ENCODE measurements around the gene YAP1. TPM values are rescaled to one million over a fixed set of nuclear protein-coding genes. Genes with fewer than 3 reads are reported as not detected.

Gene YAP1
- total RNA-seq, 1 donor from 2014 or later: 37.9 TPM

DNA sequence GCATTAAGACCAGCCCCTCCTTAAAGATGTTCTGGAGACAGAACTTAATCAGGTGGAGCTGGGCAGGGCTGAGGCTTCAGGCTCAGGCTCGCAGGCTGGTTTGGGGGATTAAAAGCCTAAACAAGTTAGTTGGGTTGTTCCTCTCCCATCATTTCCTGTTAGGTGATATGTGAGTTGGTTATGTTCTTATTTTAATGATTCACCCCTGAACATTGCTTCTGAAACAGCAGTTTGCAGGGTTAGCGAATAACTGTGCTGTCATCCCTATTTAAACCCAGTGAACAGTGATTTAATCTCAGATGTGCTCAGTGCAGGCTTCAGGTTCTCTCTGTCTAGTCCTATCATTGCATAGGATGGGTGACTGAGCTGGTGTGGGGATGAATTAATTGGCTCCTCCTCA, 159.7 kb downstream of the YAP1 start:
- DNase-seq (ENCODE audit: extremely low read depth, low read depth, low spot score): no peak

DNA sequence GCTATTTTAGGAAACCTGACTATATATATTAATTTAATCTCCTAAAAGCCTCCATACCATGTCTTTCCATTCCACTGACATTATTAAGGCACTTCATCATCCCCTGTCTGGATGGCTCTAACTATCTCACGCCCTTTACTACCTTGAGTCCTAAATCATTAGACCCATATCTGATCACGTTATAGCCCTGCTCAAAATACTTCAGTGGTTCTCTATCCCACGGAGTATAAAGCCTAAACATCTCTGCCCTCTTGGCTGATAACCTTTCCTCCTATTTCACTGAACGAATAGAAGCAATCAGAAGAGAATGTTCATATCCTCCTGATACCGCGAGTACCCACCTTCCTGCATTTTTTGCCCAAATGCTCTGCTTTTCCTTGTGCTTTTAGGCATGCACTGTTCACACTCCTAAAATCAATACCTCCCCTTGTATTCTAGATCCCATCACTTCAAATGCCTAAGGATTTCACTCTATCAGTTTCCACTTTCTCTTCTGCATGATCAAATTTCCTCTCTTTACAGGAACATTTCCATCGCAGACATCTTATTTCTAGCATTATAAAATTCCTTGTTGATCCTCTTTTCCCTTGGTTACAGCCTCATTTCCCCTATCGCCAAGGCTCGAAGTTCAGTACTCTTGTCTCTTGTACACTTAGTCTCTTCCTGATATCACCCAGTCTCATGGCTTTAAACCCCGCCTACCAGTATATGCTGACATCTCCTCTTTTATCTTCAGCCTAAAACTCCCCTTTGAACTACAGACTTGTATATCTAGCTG, 162.0 kb downstream of the YAP1 start:
- no peak for DNase-seq (ENCODE audit: extremely low read depth, low read depth, low spot score)

- DNase-seq (ENCODE audit: extremely low read depth, low read depth, low spot score): no peak
These were observed 164.4 kb downstream of the YAP1 start for GRCh38 chr11:102274628-102275027.

- DNase-seq (ENCODE audit: extremely low read depth, low read depth, low spot score): no peak
These were observed 166.1 kb downstream of the YAP1 start for GRCh38 chr11:102276362-102276761.

DNA sequence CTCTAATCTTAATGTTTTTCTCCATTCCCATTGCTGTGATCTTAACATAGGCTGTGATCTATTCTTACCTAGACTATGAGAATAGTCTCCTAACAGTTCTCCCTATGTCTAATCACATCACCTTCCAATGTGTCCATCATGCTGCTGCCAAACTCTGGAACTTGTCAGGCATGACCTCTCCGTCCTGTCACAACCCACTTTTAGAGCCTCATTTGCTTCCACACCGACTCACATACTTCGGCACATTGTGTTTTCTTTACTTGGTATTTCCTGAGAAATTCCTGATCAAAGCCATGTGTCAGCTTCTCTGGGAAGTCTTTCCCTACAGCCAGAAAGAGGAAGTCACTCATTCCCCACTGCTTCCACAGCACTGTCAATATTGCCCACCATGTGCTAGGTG, 166.5 kb downstream of the YAP1 start:
- DNase-seq (ENCODE audit: extremely low read depth, low read depth, low spot score): no peak

DNA sequence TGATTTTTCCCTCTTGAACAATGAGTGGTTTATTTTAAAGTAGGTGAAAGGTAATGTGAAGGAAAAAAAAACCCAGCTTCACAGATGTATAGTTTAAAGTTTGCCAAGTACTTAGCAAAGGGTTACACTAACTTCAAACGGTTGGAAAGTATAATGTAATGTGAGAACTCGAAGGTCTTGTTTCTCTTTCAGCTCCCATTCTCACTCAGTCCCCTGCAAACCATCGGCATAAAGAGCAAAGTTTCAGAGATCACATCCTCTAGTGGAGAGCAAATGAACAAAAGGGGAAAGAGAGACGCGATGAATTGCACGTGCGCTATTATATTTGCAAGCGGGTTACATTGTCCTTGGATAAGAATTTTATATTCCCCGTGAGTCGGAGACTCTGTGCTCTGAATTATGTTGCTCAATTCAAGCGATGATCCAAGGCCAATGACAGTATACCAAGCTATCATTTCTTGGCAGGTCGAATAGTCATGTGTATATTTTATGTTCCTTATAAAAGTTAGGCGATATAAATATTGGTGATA, 169.5 kb downstream of the YAP1 start:
- no peak for DNase-seq (ENCODE audit: extremely low read depth, low read depth, low spot score)

- no peak for DNase-seq (ENCODE audit: extremely low read depth, low read depth, low spot score)
These were observed 170.1 kb downstream of the YAP1 start for GRCh38 chr11:102280245-102280833.

Other genes starting within 250 kb of the YAP1 start
- 0.15 and 0.58 TPM in 2 replicates for gene CEP126, start 195.4 kb upstream of the YAP1 start, total RNA-seq
- not detected in 2 replicates for gene ANGPTL5, start 193.9 kb upstream of the YAP1 start, total RNA-seq
- 0.23 TPM in 1 of 2 replicates, not detected in the other for gene CFAP300, start 63.0 kb upstream of the YAP1 start, total RNA-seq
- gene BIRC3, start 207.0 kb downstream of the YAP1 start, total RNA-seq: 5.6 and 7.3 TPM in 2 replicates
- gene BIRC2, start 236.8 kb downstream of the YAP1 start, total RNA-seq: 46.0 and 54.7 TPM in 2 replicates